ENCODE results near the gene SMIM13. TPM values are rescaled to one million over a fixed set of nuclear protein-coding genes. Genes with fewer than 3 reads are reported as not detected.

SMIM13 gene
- total RNA-seq, 2 donors from 2014 or later = 6.3 to 8.0 TPM

- H3K27ac ChIP-seq = no peak overlapping the region
- H3K9ac ChIP-seq (ENCODE audit: low read depth in 2 of 2, low read length in 2 of 2) = no peak overlapping the region
- H3K9me3 ChIP-seq = no peaks in the 10 kb centered on the region
- DNase-seq = no peak
- no peaks in the 10 kb centered on the region for H3K27me3 ChIP-seq
- no peak overlapping the region for H3K4me3 ChIP-seq
- no peaks in the 10 kb centered on the region for H3K36me3 ChIP-seq
- no peaks in the 10 kb centered on the region for H3K4me1 ChIP-seq
- intact Hi-C loops (cut with DNase I) = no loop called here
- no peak for TF ChIP-seq CTCF (IDR thresholded peaks at IDR 0.05)
Measured at GRCh38 chr6:11133281-11133680, 39.6 kb downstream of the SMIM13 start.

- Histone ChIP-seq H3K9me3 (no peaks in the 10 kb centered on the region), H3K9ac (ENCODE audit: low read depth in 2 of 2, low read length in 2 of 2) (no peak overlapping the region), H3K36me3 (no peaks in the 10 kb centered on the region), H3K27me3 (no peaks in the 10 kb centered on the region), H3K4me3 (no peak overlapping the region), H3K27ac (no peak overlapping the region), H3K4me1 (no peaks in the 10 kb centered on the region)
- no peak for TF ChIP-seq CTCF (IDR thresholded peaks at IDR 0.05)
- intact Hi-C loops (cut with DNase I) = no loop called here
- DNase-seq = no peak
Measured at GRCh38 chr6:11136809-11137208, 43.2 kb downstream of the SMIM13 start.

- Histone ChIP-seq H3K27ac (no peak overlapping the region), H3K4me1 (no peaks in the 10 kb centered on the region), H3K27me3 (no peaks in the 10 kb centered on the region), H3K36me3 (no peaks in the 10 kb centered on the region), H3K4me3 (no peak overlapping the region), H3K9ac (ENCODE audit: low read depth in 2 of 2, low read length in 2 of 2) (no peak overlapping the region), H3K9me3 (no peaks in the 10 kb centered on the region)
- intact Hi-C loops (cut with DNase I) = no loop called here
- TF ChIP-seq CTCF (IDR thresholded peaks at IDR 0.05) = no peak
- no peak for DNase-seq
Measured at GRCh38 chr6:11139051-11139960, 45.7 kb downstream of the SMIM13 start.

- H3K36me3 ChIP-seq = no peaks in the 10 kb centered on the region
- intact Hi-C loops (cut with DNase I) = loop anchor here (5.0 kb wide), 1 partner anchor 437 kb away; no protein-coding TSS in a partner anchor
- H3K27me3 ChIP-seq = no peaks in the 10 kb centered on the region
- no peaks in the 10 kb centered on the region for H3K9me3 ChIP-seq
- H3K9ac ChIP-seq (ENCODE audit: low read depth in 2 of 2, low read length in 2 of 2) = no peak overlapping the region
- no peaks in the 10 kb centered on the region for H3K4me1 ChIP-seq
- no peak overlapping the region for H3K27ac ChIP-seq
- no peak for DNase-seq
- H3K4me3 ChIP-seq = no peak overlapping the region
- TF ChIP-seq CTCF (IDR thresholded peaks at IDR 0.05) = no peak
Measured at GRCh38 chr6:11140056-11140455, 46.4 kb downstream of the SMIM13 start.

GRCh38 chr6:11141295-11141694, 47.7 kb downstream of the SMIM13 start:
- Histone ChIP-seq H3K9ac (ENCODE audit: low read depth in 2 of 2, low read length in 2 of 2) (no peak overlapping the region), H3K36me3 (no peaks in the 10 kb centered on the region), H3K4me3 (no peak overlapping the region), H3K27me3 (no peaks in the 10 kb centered on the region), H3K27ac (no peak overlapping the region), H3K9me3 (no peaks in the 10 kb centered on the region), H3K4me1 (no peaks in the 10 kb centered on the region)
- no peak for TF ChIP-seq CTCF (IDR thresholded peaks at IDR 0.05)
- DNase-seq = no peak
- intact Hi-C loops (cut with DNase I) = loop anchor here (5.0 kb wide), 1 partner anchor 436 kb away; no protein-coding TSS in a partner anchor
